COLO668 (cell line): ENCODE results near the gene UBR3.
A peak's percentile ranks its signal among the peaks of the same experiment; 100 is the strongest.
"Not testable (repeated sequence)": the region's sequence is repeated elsewhere in the genome, so short reads cannot be mapped to it uniquely, and the experiment has no call there.

Source experiments
- DNase-seq: peaks from one replicate; lab custom pipeline; 2025; ENCODE audit not compliant: unreplicated experiment; lab: John Stamatoyannopoulos, UW

UBR3 gene, protein sequence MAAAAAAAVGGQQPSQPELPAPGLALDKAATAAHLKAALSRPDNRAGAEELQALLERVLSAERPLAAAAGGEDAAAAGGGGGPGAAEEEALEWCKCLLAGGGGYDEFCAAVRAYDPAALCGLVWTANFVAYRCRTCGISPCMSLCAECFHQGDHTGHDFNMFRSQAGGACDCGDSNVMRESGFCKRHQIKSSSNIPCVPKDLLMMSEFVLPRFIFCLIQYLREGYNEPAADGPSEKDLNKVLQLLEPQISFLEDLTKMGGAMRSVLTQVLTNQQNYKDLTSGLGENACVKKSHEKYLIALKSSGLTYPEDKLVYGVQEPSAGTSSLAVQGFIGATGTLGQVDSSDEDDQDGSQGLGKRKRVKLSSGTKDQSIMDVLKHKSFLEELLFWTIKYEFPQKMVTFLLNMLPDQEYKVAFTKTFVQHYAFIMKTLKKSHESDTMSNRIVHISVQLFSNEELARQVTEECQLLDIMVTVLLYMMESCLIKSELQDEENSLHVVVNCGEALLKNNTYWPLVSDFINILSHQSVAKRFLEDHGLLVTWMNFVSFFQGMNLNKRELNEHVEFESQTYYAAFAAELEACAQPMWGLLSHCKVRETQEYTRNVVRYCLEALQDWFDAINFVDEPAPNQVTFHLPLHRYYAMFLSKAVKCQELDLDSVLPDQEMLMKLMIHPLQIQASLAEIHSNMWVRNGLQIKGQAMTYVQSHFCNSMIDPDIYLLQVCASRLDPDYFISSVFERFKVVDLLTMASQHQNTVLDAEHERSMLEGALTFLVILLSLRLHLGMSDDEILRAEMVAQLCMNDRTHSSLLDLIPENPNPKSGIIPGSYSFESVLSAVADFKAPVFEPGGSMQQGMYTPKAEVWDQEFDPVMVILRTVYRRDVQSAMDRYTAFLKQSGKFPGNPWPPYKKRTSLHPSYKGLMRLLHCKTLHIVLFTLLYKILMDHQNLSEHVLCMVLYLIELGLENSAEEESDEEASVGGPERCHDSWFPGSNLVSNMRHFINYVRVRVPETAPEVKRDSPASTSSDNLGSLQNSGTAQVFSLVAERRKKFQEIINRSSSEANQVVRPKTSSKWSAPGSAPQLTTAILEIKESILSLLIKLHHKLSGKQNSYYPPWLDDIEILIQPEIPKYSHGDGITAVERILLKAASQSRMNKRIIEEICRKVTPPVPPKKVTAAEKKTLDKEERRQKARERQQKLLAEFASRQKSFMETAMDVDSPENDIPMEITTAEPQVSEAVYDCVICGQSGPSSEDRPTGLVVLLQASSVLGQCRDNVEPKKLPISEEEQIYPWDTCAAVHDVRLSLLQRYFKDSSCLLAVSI (N-terminal part only)

DNA sequence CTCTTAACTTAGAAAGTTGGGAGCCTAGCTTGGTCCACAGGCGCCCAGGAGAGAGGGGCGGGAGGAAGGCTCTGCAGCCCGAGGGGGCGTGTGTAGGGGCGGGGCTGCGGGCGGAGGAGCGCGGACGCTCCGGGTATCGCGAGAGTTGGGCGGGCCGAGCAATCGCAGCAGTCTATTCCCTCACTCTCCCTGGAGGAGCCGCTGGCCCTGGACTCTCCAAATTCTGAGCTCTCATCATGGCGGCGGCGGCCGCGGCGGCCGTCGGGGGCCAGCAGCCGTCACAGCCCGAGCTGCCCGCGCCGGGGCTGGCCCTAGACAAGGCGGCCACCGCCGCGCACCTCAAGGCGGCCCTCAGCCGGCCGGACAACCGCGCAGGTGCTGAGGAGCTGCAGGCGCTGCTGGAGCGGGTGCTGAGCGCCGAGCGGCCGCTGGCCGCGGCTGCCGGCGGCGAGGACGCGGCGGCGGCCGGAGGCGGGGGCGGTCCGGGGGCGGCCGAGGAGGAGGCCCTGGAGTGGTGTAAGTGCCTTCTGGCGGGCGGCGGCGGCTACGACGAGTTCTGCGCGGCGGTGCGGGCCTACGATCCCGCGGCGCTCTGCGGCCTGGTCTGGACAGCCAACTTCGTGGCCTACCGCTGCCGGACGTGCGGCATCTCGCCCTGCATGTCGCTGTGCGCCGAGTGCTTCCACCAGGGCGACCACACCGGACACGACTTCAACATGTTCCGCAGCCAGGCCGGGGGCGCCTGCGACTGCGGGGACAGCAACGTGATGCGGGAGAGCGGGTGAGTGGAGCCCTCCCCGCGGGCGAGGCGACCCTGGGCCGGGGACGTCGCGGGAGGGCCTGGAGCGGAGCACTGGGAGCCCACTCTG lies at the start of gene UBR3:
TSS of gene UBR3 (plus strand) at position 183 of the 869 bp plus-strand sequence. CDS start at position 237, 54 bp downstream.
- DNase-seq = peak; percentile 93

DNA sequence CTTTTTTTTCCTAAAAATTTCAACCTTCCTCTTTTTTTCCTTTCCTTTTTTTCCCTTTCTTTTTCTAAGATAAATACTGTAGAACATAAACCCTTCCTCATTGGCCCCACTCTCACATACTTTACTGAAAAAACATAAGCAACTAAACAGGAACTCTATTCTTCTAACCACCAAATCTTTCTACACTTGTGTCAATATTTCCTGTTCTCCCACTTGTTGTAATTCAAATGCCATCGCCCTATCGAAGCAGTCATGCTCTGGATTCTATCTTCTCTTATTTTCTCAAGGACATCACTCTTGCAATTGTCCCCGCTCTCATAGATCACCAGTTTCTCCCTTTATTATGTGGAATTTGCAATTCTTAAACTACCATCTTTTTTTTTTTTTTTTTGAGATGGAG lies 48.8 kb upstream of the UBR3 start:
- no peak for DNase-seq

- no peak for DNase-seq
Observed at GRCh38 chr2:169781249-169782013, 45.8 kb upstream of the UBR3 start.

- no peak for DNase-seq
Observed at GRCh38 chr2:169782513-169782912, 44.7 kb upstream of the UBR3 start.

DNA sequence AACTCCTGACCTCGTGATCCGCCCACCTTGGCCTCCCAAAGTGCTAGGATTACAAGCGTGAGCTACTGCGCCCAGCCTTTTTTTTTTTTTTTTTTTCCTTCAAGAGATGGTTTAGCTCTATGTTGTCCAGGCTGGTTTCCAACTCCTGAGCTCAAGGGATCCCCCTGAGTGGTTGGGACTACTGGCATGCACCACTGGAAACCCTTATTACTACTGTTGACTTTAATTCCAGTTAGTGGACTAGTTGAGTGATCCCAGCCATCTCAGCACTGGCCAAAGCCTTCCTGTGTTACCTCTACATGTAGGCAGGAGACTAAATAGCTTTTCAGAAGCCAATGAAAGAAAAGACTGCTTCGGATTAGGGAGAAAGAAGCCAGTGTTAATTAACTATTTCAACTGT lies 36.7 kb upstream of the UBR3 start:
- DNase-seq = no peak

DNA sequence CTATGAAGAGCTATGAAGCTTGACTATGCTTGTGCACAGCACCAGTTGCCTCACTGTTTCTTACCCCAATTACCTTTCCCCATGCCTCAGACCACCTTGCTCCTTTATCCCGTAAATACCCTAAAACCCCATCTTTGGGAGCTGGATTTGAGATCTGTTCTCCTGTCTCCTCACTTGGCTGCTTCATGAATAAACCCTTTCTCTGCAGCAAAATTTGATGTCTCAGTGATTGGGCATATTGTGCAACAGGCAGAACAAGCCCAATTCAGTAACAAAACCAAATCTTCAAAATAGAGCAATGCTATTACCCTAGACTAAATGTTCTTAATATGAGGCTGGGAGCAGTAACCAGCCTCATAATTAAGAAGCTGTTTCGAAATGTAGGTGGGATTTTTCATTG lies 32.1 kb upstream of the UBR3 start:
- no peak for DNase-seq

GRCh38 chr2:169796441-169796840 lies 30.8 kb upstream of the UBR3 start:
- no peak for DNase-seq

DNA sequence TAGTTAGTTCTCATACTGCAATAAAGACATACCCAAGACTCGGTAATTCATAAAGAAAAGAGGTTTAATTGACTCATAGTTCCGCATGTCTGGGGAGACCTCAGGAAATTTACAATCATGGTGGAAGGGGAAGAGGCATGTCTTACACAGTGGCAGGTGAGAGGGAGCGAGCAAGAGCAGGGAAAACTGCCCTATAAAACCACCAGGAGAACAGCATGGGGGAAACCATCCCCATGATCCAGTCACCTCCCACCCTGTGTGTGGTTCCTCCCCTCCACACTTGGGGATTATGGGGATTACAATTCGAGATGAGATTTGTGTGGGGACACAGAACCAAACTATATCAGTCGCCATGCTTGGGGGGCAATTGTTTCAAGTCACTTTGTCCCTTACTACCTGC lies 29.7 kb upstream of the UBR3 start:
- no peak for DNase-seq

DNA sequence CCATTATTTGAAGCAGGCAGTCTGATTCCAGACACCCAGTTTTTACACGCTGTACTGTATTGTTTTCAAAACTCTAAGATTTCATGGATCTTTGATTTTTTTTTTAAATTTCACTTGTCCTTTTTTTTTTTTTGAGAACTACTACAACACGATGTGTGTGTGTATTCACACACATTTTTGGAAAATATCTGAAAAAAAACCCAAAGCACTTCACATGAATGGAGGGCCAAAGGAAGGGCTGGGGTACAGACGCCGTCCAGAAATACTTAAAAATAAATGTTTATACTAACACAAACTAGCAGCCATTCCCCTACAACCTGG lies 28.9 kb upstream of the UBR3 start:
- DNase-seq = no peak

- DNase-seq = peak; percentile 93
Observed at GRCh38 chr2:169798718-169799592, 28.3 kb upstream of the UBR3 start, which contains the start of gene SSB. Gene SSB (plus strand): TSS chr2:169798871. CDS start chr2:169800961, 2,090 bp downstream.

- no peak for DNase-seq
Observed at GRCh38 chr2:169803480-169803879, 23.8 kb upstream of the UBR3 start.

DNA sequence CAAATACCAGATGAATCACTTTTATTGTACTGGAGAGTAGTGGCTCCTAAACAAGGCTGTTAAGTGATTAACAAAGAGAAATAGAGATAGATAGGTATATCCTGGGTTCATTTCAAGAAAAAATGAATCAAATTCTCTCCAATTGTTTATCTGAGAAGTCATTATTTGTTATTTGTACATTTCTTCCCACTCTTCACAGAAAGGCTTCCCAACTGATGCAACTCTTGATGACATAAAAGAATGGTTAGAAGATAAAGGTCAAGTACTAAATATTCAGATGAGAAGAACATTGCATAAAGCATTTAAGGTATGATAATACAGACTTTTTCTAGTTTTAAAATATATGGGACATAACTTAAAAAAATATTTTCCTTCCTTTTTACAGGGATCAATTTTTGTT lies 20.7 kb upstream of the UBR3 start:
- no peak for DNase-seq

- no peak for DNase-seq
Observed at GRCh38 chr2:169808221-169808620, 19.0 kb upstream of the UBR3 start.

DNA sequence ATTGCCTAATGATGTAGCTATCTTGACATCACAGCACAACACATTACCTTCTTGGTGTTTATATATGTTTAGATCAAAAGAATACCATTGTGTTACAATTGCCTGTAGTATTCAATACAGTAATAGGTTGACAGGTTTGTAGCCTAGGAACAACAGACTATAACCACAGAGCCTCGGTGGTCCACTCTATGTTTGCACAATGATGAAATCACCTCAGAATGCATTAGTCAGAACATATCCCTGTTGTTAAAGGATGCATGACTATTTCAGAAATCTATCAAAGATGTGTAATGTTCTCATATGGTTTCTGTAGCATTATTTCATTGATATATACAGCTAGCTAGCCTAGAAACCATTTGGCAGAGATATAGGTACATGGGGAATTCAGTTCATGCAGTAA lies 11.4 kb upstream of the UBR3 start:
- no peak for DNase-seq

DNA sequence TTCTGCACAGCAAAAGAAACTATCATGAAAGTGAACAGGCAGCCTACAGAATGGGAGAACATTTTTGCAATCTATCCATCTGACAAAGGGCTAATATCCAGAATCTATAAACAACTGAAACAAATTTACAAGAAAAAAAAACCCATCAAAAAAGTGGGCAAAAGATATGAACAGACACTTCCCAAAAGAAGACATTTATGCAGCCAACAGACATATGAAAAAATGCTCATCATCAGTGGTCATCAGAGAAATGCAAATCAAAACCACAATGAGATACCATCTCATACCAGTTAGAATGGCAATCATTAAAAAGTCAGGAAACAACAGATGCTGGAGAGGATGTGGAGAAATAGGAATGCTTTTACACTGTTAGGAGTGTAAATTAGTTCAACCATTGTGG lies 10.3 kb upstream of the UBR3 start:
- DNase-seq = not testable (repeated sequence)

- not testable (repeated sequence) for DNase-seq
Observed at GRCh38 chr2:169817369-169817768, 9.9 kb upstream of the UBR3 start.

DNA sequence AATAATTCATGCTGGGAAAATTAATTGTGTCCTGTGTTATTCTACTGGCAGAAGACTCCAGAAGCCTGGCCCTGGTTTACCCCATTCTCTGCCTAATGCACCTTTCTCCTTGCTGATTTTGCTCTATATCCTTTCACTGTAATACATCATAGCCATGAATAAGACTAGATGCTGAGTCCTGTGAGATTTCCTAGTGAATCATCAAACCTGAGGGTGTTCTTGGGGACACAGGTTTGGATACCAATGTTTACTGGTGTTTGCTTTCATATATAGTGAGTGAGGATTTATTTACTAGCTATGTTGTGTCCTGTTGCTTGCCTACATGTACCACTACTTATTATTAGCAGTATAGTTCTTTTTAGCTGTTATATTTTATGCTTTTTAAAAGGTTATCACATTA lies 9.0 kb upstream of the UBR3 start:
- no peak for DNase-seq

- DNase-seq = no peak
Observed at GRCh38 chr2:169819106-169819505, 8.1 kb upstream of the UBR3 start.

DNA sequence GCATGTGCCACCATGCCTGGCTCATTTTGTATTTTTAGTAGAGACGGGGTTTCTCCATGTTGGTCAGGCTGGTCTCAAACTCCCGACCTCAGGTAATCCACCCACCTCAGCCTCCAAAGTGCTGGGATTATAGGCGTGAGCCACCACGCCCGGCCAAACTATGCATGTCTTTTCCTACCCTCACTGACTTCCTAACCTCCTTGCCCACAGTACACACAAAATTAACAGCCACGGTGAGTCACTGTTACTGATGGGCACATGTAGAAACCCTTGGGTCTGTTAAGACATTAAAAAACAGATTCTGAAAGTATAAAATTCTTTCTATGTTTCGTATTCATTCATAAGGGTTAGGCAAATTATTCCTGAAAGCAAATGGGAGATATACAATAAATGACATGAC lies 7.2 kb upstream of the UBR3 start:
- not testable (repeated sequence) for DNase-seq
